GM12878 (cell line): Measurements from ENCODE around the gene SMC1B. TPM values are rescaled to one million over a fixed set of nuclear protein-coding genes. Genes with fewer than 3 reads are reported as not detected.

Experiments used
- ASH2L ChIP-seq: fragments of 300-600, 200-600 bp; sonication (generic); IDR thresholded peaks from 2 replicates; pipeline ENCODE4 v1.6.1; 2017; ENCODE audit warnings: low read depth, mild to moderate bottlenecking, borderline replicate concordance
- CUX1 ChIP-seq: IDR thresholded peaks from 2 replicates; pipeline ENCODE4 v1.6.1; 2012; ENCODE audit warnings: improper control_type of control experiment, low read depth, low read length; ENCODE audit not compliant: insufficient replicate concordance
- ESRRA ChIP-seq: IDR thresholded peaks from 2 replicates; pipeline ENCODE4 v1.6.1; 2012; ENCODE audit warnings: mild to moderate bottlenecking, low read length, improper control_type of control experiment
- IRF5 ChIP-seq: fragments of 450-650 bp; IDR thresholded peaks from 2 replicates; pipeline ENCODE4 v1.6.1; 2017; ENCODE audit warnings: borderline replicate concordance
- KAT2A ChIP-seq: conservative IDR thresholded peaks from 2 replicates; pipeline ENCODE4 v1.6.1; 2011; ENCODE audit warnings: low read depth, low read length; ENCODE audit not compliant: control insufficient read depth
- MEF2B ChIP-seq: fragments of 450-650 bp; IDR thresholded peaks from 2 replicates; pipeline ENCODE4 v1.6.1; 2018; ENCODE audit warnings: mild to moderate bottlenecking, moderate library complexity; ENCODE audit not compliant: partially characterized antibody, poor library complexity, severe bottlenecking
- MTA3 ChIP-seq: IDR thresholded peaks from 2 replicates; pipeline ENCODE4 v1.6.1; 2012; ENCODE audit warnings: low read length, inconsistent platforms, borderline replicate concordance
- NR2F1 ChIP-seq: fragments of 450-650 bp; conservative IDR thresholded peaks from 2 replicates; pipeline ENCODE4 v1.6.1; 2017; ENCODE audit warnings: mild to moderate bottlenecking
- POLR2AphosphoS5 ChIP-seq: IDR thresholded peaks from 2 replicates; pipeline ENCODE4 v1.6.1; 2011; ENCODE audit warnings: mild to moderate bottlenecking, low read length, inconsistent platforms
- ZBTB40 ChIP-seq: fragments of 450-650 bp; IDR thresholded peaks from 2 replicates; pipeline ENCODE4 v1.6.1; 2016; ENCODE audit warnings: mild to moderate bottlenecking, moderate library complexity, borderline replicate concordance
- ZNF217 ChIP-seq: fragments of 450-650 bp; IDR thresholded peaks from 2 replicates; pipeline ENCODE4 v1.6.1; 2017; ENCODE audit warnings: antibody characterized with exemption, mild to moderate bottlenecking
- ZZZ3 ChIP-seq: IDR thresholded peaks from 2 replicates; pipeline ENCODE4 v1.6.1; 2011; ENCODE audit warnings: low read depth; ENCODE audit not compliant: control insufficient read depth, insufficient read length
- polyA plus RNA-seq, 11 experiments: library from polyadenylated mRNA; depleted of rRNA in 4 of 11; unstranded in 6 of 11; stranded (reverse) in 5 of 11; fragments of >200 nt; fragmentation: Nextera tagmentation in 4 of 11; fragmentation: Illumina TruSeq in 1 of 11; extraction: Ambion mirVana in 4 of 11; extraction: Trizol in 1 of 11; gene quantifications; 1 replicate in 1 of 11; 2 replicates in 10 of 11; pipeline versions ENCODE4 v1.2.1 to v1.2.3, GENCODE V29; 2011 to 2016; ENCODE audit warnings: inconsistent platforms in 2 of 11, missing spikeins in 2 of 11, low read depth in 1 of 11
- total RNA-seq, 4 experiments: library from RNA; depleted of rRNA in 3 of 4; stranded (reverse); fragments of >200 nt in 3 of 4; fragmentation: Illumina TruSeq in 1 of 4; extraction: Trizol in 1 of 4; gene quantifications; 2 replicates each; pipeline versions ENCODE4 v1.2.1 to v1.2.3, GENCODE V29; 2013 to 2021

Gene SMC1B
- total and polyA plus RNA-seq, 10 of the 15 experiments (the other 5 are each of a cell fraction or from before 2014, with no cell fraction given), result not detected

GRCh38 chr22:45298934-45299505 is 114.4 kb downstream of the SMC1B start (continued):
- TF ChIP-seq ZBTB40 (no peak), IRF5 (no peak), CUX1 (no peak), MEF2B (no peak), ESRRA (no peak), ZZZ3 (no peak), ASH2L (no peak), NR2F1 (no peak), KAT2A (no peak), MTA3 (no peak), ZNF217 (no peak), POLR2AphosphoS5 (no peak)
- TF ChIP-seq, all 136 proteins: peak for 0
